ENCODE measurements around the gene SCUBE2. TPM values are rescaled to one million over a fixed set of nuclear protein-coding genes. Genes with fewer than 3 reads are reported as not detected.

The SCUBE2 gene
- total and polyA plus RNA-seq, 2 donors (not counting 3 experiments of a cell fraction or from before 2014, with no cell fraction given): 0.55 to 3.5 TPM

- Histone ChIP-seq H3K4me1 (ENCODE audit: control insufficient read depth, extremely low read depth, insufficient read depth, low read length) (no peaks in the 10 kb centered on the region), H3K9me1 (replicated peaks; ENCODE audit: control insufficient read depth, extremely low read depth, insufficient read depth, low read length) (no peaks in the 10 kb centered on the region), H3K36me3 (ENCODE audit: control insufficient read depth in 2 of 2, extremely low read depth in 1 of 2, insufficient read depth in 2 of 2, low read length in 2 of 2) (no peaks in the 10 kb centered on the region), H3K79me2 (ENCODE audit: control insufficient read depth, insufficient read depth, low read length) (no peaks in the 10 kb centered on the region), H3K9me3 (replicated peaks; ENCODE audit: control insufficient read depth, insufficient read depth, low read length) (no peaks in the 10 kb centered on the region), H3K4me3 (replicated peaks in 1 of 3; ENCODE audit: insufficient read depth in 1 of 3, low read depth in 1 of 3, low read length in 3 of 3) (no peak overlapping the region), H2AFZ (ENCODE audit: low read depth, low read length) (no peak overlapping the region), H4K20me1 (replicated peaks; ENCODE audit: control insufficient read depth, extremely low read depth, insufficient read depth, low read length) (no peaks in the 10 kb centered on the region), H3K9ac (replicated peaks; ENCODE audit: extremely low read depth, insufficient read depth, low read length) (no peak overlapping the region), H3K27me3 (ENCODE audit: control insufficient read depth in 2 of 2, insufficient read depth in 2 of 2, low read length in 2 of 2) (peaks cover 2 to 9% of the 10 kb centered on the region in 2 experiments), H3K4me2 (ENCODE audit: insufficient read depth, low read length) (no peak overlapping the region), H3K27ac (ENCODE audit: insufficient read depth, low read depth, low read length) (no peak overlapping the region)
- dilution Hi-C loops (cut with MboI; ENCODE audit: extremely low pct_ligation_motif_present, low sequenced_read_pairs) (no loop called here), intact Hi-C loops (cut with micrococcal nuclease) (no loop called here)
- no peak for FAIRE-seq
- TF ChIP-seq GATA2 (IDR thresholded peaks at IDR 0.05; ENCODE audit: insufficient read depth, insufficient read length, low read depth, low read length) (no peak), POLR2A (IDR thresholded peaks at IDR 0.05; ENCODE audit: low read depth, low read length) (no peak), FOS (IDR thresholded peaks at IDR 0.05; ENCODE audit: borderline replicate concordance, insufficient read depth, low read length) (no peak), EZH2 (IDR thresholded peaks at IDR 0.05; ENCODE audit: borderline replicate concordance, low read depth, low read length, severe bottlenecking) (no peak), POLR2AphosphoS5 (IDR thresholded peaks at IDR 0.05; ENCODE audit: insufficient read depth, low read depth, low read length) (no peak), MYC (IDR thresholded peaks at IDR 0.05; ENCODE audit: low read depth, low read length) (no peak), CTCF (IDR thresholded peaks at IDR 0.05; ENCODE audit: extremely low read depth in 1 of 2, insufficient read depth in 1 of 2, low read depth in 1 of 2, low read length in 2 of 2) (no peak), JUN (IDR thresholded peaks at IDR 0.05; ENCODE audit: borderline replicate concordance, insufficient read depth, insufficient read length, low read depth) (no peak), MAX (IDR thresholded peaks at IDR 0.05; ENCODE audit: insufficient read depth, insufficient read length) (no peak)
- no peak for DNase-seq (ENCODE audit: low read depth, low spot score)
- ChIA-PET POLR2A (no interaction called here), CTCF (interaction anchor here (0.7 to 1.7 kb wide), 7 partner anchors 16 to 61 kb away, joined by 3 to 7 read pairs (median 3); no protein-coding TSS in a partner anchor)
- no TSS peak for BruUV-seq (replicated peaks)
These were observed 14.7 kb downstream of the SCUBE2 start for GRCh38 chr11:9076661-9077060.
